Lower leg skin (tissue), 3 donors: ENCODE measurements around the gene DTWD2.

Experiments used
- POLR2A ChIP-seq, 2 donors: fragments of 450-650 bp; IDR thresholded peaks; one replicate each; pipeline ENCODE4 v1.6.1; 2016 to 2017; ENCODE audit warnings: antibody characterized with exemption in 2 of 2, mild to moderate bottlenecking in 1 of 2, moderate library complexity in 1 of 2
- TF ChIP-seq, protein P1 (sequence below), 3 donors: fragments of 450-650 bp; IDR thresholded peaks; one replicate each; pipeline ENCODE4 v1.5.1; 2016; ENCODE audit warnings: antibody characterized with exemption in 3 of 3, mild to moderate bottlenecking in 3 of 3, moderate library complexity in 2 of 3

DNA sequence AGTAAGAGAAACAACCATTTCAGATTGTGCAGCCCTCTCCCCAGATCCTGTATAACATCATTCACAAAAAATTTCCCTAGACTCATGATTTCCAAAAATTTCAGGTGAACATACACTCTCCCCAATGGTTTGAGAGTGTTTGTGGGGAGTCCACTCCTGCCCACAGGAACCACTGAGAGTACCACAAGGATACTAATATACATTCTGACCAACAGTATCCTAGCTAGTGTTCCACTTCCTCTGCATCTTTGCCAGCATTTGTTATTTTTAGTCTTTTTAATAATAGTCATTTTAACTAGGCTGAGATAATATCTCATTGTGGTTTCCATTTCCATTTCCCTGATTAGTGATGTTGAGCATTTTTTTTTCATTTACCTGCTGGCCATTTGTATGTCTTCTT is 155.4 kb downstream of the DTWD2 start:
- TF ChIP-seq, protein P1, sequence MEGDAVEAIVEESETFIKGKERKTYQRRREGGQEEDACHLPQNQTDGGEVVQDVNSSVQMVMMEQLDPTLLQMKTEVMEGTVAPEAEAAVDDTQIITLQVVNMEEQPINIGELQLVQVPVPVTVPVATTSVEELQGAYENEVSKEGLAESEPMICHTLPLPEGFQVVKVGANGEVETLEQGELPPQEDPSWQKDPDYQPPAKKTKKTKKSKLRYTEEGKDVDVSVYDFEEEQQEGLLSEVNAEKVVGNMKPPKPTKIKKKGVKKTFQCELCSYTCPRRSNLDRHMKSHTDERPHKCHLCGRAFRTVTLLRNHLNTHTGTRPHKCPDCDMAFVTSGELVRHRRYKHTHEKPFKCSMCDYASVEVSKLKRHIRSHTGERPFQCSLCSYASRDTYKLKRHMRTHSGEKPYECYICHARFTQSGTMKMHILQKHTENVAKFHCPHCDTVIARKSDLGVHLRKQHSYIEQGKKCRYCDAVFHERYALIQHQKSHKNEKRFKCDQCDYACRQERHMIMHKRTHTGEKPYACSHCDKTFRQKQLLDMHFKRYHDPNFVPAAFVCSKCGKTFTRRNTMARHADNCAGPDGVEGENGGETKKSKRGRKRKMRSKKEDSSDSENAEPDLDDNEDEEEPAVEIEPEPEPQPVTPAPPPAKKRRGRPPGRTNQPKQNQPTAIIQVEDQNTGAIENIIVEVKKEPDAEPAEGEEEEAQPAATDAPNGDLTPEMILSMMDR (IDR thresholded peaks at IDR 0.05): no peak
- no peak for TF ChIP-seq POLR2A (IDR thresholded peaks at IDR 0.05)
